Measurements from ENCODE around the gene EIF4E2.

Gene EIF4E2

GRCh38 chr2:232615339-232615738 lies 64.8 kb downstream of the EIF4E2 start:
- Histone ChIP-seq H3K27me3 (no peaks in the 10 kb centered on the region), H3K36me3 (no peaks in the 10 kb centered on the region), H3K4me3 (no peak overlapping the region), H3K9me3 (no peaks in the 10 kb centered on the region), H3K27ac (no peak overlapping the region), H3K4me1 (peaks cover 0 to 9% (median 8%) of the 10 kb centered on the region in 4 donors)
- TF ChIP-seq CTCF (IDR thresholded peaks at IDR 0.05): no peak
- DNase-seq: no peak
- intact Hi-C loops (cut with DNase I; ENCODE audit: low total_unique reads): loop anchor here (10.0 kb wide), 1 partner anchor 79 kb away; the partner anchor contains the start of gene GIGYF2

Measured in tibial artery (tissue), 4 donors.